Articular chondrocyte of knee joint (primary cell): Measurements from ENCODE around the gene CXCL8. TPM values are rescaled to one million over a fixed set of nuclear protein-coding genes. Genes with fewer than 3 reads are reported as not detected.

Source experiments
- total RNA-seq: library from RNA; depleted of rRNA; stranded (reverse); fragments of >200 nt; gene quantifications from 2 replicates; pipeline ENCODE4 v1.2.3, GENCODE V29; 2012

Gene CXCL8
- 2.7 and 4.0 TPM in 2 replicates for total RNA-seq

DNA sequence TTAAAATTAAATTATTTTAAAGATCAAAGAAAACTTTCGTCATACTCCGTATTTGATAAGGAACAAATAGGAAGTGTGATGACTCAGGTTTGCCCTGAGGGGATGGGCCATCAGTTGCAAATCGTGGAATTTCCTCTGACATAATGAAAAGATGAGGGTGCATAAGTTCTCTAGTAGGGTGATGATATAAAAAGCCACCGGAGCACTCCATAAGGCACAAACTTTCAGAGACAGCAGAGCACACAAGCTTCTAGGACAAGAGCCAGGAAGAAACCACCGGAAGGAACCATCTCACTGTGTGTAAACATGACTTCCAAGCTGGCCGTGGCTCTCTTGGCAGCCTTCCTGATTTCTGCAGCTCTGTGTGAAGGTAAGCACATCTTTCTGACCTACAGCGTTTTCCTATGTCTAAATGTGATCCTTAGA, at the start of gene CXCL8:
CXCL8 (plus strand) TSS at position 217 of the 426 bp plus-strand sequence; CDS start at position 307, 90 bp downstream.

Other genes with a start within 250 kb of the CXCL8 start
- not detected in 2 replicates for gene RASSF6, start 120.1 kb upstream of the CXCL8 start, total RNA-seq
- 11.2 and 37.6 TPM in 2 replicates for gene CXCL6, start 96.1 kb downstream of the CXCL8 start, total RNA-seq
- 0.54 TPM in 1 of 2 replicates, not detected in the other for gene PF4V1, start 112.7 kb downstream of the CXCL8 start, total RNA-seq
- 9.4 and 28.2 TPM in 2 replicates for gene CXCL1, start 128.8 kb downstream of the CXCL8 start, total RNA-seq
- not detected in 2 replicates for gene PF4, start 241.5 kb downstream of the CXCL8 start, total RNA-seq
- gene PPBP, start 247.6 kb downstream of the CXCL8 start, total RNA-seq, result not detected in 2 replicates